C4-2B (cell line): Measurements from ENCODE around the gene FBXW12.

Experiments
- H3K27ac ChIP-seq: fragments of 450-650 bp; 2 replicates; pipeline ENCODE4 v1.5.1; 2017
- ZFX ChIP-seq: fragments of 450-650 bp; IDR thresholded peaks from 2 replicates; pipeline ENCODE4 v1.6.1; 2017
- TF ChIP-seq, protein P1 (sequence below): fragments of 450-650 bp; conservative IDR thresholded peaks from 2 replicates; pipeline ENCODE4 v1.5.1; 2017; ENCODE audit warnings: mild to moderate bottlenecking

FBXW12 gene

DNA sequence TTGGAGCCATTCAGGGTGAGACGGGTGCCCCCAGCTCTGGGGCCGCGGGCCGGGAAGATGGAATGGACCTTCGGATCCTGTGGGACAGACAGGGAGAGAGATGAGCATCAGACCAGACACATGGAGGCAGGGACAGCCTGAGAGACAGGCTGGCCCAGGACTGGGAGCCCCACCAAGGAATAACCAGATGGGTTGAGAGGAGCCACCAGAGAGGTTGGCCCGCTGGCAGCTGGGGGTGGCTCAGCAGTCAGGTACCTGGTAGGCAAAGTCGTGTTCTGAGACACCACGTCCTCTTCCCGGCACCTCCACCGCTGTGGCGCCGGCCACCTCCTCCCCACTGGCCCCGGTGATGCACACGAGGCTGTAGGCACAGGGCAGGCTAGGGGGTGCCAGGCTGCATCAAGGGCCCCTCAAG, 44.1 kb downstream of the FBXW12 start:
- H3K27ac ChIP-seq: no peak overlapping the region
- TF ChIP-seq ZFX: no peak
- TF ChIP-seq, protein P1, sequence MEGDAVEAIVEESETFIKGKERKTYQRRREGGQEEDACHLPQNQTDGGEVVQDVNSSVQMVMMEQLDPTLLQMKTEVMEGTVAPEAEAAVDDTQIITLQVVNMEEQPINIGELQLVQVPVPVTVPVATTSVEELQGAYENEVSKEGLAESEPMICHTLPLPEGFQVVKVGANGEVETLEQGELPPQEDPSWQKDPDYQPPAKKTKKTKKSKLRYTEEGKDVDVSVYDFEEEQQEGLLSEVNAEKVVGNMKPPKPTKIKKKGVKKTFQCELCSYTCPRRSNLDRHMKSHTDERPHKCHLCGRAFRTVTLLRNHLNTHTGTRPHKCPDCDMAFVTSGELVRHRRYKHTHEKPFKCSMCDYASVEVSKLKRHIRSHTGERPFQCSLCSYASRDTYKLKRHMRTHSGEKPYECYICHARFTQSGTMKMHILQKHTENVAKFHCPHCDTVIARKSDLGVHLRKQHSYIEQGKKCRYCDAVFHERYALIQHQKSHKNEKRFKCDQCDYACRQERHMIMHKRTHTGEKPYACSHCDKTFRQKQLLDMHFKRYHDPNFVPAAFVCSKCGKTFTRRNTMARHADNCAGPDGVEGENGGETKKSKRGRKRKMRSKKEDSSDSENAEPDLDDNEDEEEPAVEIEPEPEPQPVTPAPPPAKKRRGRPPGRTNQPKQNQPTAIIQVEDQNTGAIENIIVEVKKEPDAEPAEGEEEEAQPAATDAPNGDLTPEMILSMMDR: no peak

DNA sequence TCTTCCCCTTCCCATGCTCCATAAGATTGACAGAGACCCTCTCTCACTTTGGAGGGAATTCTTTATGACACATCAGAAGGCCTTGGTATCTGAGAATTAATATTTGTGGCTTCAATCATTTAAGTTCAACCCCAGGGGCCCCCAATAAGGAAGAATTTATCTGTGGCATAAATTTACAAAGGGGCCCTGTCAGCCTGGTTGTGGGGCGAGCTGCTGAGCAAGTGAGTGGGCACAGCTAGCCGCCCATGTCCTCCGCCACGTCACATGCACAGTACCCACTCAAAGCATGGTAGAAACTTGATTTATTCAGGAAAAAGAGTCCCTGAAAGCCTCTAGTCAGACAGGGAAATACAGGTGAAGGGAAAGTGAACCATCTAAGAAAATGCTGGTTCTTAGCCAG, 44.5 kb downstream of the FBXW12 start:
- TF ChIP-seq, protein P1: no peak
- TF ChIP-seq ZFX: no peak
- H3K27ac ChIP-seq: no peak overlapping the region

DNA sequence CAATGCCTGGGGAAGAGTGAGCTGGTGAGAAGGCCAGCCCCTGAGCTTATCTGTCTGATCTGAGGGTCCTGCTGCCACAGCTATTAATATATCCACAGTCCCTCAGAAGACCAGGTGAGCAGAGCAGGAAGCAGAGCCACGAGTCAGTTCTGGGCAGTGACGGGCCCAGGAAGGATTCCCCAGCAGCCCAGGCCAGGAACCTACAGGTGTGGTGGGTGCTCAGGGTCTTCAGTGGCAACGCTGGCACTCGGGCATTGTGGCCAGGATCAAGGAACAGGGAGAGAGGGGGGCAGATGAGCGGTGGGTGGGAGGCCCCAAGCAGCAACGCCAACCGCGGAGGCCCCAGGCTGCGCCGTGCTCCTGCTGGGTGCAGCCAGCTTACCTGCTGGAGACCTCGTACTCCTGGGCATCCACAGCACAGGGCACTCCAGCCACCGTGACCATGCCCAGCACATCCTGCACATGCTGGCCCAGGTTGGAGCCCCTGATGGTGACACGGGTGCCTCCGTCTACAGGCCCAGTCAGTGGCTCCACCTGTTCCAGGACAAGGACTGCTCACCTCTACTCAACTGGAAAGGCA, 45.6 kb downstream of the FBXW12 start:
- no peak overlapping the region for H3K27ac ChIP-seq
- TF ChIP-seq, protein P1: no peak
- no peak for TF ChIP-seq ZFX

DNA sequence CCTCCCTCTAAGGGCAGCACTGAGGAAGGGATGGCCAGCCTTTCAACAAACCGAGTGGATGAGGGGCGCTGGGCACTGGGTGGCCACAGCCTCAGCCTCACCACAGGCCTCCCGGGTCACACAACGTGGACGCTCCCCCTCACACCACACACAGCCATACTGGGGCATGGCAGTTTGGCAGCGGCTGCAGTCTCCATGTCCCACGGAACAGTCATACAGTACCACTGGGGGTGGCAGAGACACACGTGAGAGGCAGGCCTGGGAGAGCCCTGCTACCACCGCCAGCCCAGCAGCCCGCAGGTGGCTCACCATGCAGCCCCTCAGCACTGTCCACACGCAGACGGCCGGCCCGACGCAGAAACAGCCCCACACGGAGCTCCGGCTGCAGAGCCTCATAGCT, 46.1 kb downstream of the FBXW12 start:
- H3K27ac ChIP-seq: no peak overlapping the region
- TF ChIP-seq, protein P1: no peak
- TF ChIP-seq ZFX: no peak

DNA sequence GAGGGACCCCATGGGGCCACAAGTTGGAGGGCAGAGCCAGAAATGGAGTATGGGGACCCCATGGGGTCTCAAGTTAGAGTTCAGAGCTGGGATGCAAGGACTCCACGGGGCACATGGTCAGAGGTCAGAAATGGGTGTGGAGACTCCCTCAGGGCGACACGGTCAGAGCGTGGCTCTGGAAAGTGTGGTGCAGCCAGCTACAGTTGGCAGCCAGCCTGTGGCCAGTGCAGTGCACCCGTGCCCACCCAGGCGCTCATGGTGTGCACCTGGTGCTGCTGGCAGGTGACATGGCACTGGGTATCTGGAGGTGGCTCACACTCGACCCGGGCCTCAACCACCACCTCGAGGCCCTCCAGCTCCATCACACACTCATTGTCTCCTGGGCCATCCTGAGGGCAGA, 46.6 kb downstream of the FBXW12 start:
- TF ChIP-seq ZFX: no peak
- TF ChIP-seq, protein P1: no peak

DNA sequence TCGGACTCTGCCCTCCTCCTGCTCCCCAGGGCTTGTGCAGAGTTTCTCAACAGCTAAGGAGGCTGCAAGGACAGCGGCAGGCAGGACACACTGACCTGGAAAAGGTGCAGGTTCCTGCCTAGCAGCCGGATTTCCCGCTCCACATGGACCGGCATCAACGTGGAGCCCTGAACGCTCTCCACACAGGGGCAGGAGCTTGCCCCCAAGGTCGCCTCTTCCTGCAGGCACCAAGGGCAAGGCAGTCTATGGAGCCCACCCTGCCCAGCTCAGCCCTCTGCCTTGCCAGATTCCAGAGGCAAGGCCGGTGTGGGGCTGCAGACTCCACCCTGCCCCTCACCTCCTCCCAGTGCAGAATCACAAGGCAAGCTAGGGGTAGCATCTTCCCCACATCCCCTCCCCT, 47.1 kb downstream of the FBXW12 start:
- no peak overlapping the region for H3K27ac ChIP-seq
- TF ChIP-seq, protein P1: no peak
- TF ChIP-seq ZFX: no peak

More for the DNA sequence above, 46.6 kb downstream of the FBXW12 start:
- no peak overlapping the region for H3K27ac ChIP-seq

DNA sequence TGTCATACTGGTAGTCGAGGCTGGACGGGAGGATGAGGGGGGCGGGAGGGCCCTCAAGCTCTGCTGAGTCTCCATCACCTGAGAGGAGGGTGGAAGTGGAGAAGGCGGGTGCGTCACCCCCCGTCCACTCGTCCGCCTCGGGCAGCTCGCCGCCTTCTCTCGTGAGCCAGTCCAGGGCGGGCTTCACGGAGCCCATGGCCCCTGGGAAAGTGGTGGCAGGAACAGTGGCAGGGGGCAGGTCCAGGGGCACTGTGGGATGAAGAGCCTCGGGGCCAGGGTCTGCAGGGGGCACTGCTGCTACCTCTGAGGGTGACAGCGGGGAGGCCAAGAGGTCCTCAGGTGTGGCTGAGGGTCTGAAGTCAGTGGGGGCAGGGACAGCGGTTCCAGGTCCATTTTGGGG, 47.6 kb downstream of the FBXW12 start:
- TF ChIP-seq ZFX: no peak
- no peak overlapping the region for H3K27ac ChIP-seq

DNA sequence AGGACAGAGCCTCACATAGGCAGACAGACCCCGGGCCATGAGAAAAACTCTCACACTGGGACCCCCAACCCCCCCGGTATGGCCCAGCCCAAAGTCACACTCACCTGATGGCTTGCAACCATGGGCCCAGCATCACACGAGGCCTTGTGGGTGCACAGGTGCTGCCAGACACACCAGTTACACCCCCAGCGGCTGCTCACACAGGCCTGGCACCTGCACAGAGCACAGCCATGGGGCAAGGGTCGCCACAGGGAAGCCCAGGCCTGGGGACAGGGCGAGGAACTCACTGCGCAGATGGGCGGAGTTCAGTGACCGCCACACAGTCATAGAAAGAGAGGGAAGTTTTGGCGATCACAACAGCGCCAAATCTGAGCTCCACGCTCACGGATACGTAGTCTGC, 48.5 kb downstream of the FBXW12 start:
- TF ChIP-seq, protein P1: no peak
- TF ChIP-seq ZFX: no peak
- H3K27ac ChIP-seq: no peak overlapping the region
